IPS-15b (cell line): Measurements from ENCODE around the gene NUP37.
"Not testable (repeated sequence)": the region's sequence is repeated elsewhere in the genome, so short reads cannot be mapped to it uniquely, and the experiment has no call there.

Experiments used
- H3K27me3 ChIP-seq: one replicate; pipeline ENCODE4 v1.6.1; 2013; ENCODE audit warnings: low read length; ENCODE audit not compliant: control insufficient read depth, insufficient read depth
- H3K36me3 ChIP-seq: one replicate; pipeline ENCODE4 v1.6.1; 2013; ENCODE audit warnings: low read length; ENCODE audit not compliant: control insufficient read depth, insufficient read depth
- H3K4me1 ChIP-seq: one replicate; pipeline ENCODE4 v1.6.1; 2013; ENCODE audit warnings: mild to moderate bottlenecking, low read length; ENCODE audit not compliant: control insufficient read depth, insufficient read depth
- H3K4me3 ChIP-seq: one replicate; pipeline ENCODE4 v1.5.1; 2013; ENCODE audit warnings: low read depth, low read length
- H3K9ac ChIP-seq: one replicate; pipeline ENCODE4 v1.6.1; 2013; ENCODE audit warnings: low read depth, mild to moderate bottlenecking, low read length
- H3K9me3 ChIP-seq: one replicate; pipeline ENCODE4 v1.6.1; 2013; ENCODE audit warnings: mild to moderate bottlenecking, low read length; ENCODE audit not compliant: control insufficient read depth, insufficient read depth

NUP37 gene

GRCh38 chr12:102080842-102081241 lies 39.1 kb downstream of the NUP37 start:
- H3K36me3 ChIP-seq, result peaks cover 7% of the 10 kb centered on the region
- H3K9me3 ChIP-seq, result no peaks in the 10 kb centered on the region
- no peak overlapping the region for H3K9ac ChIP-seq
- no peak overlapping the region for H3K4me3 ChIP-seq
- no peaks in the 10 kb centered on the region for H3K4me1 ChIP-seq
- H3K27me3 ChIP-seq, result no peaks in the 10 kb centered on the region

GRCh38 chr12:102072092-102072491 lies 47.8 kb downstream of the NUP37 start:
- not testable (repeated sequence) for H3K9me3 ChIP-seq, H3K4me1 ChIP-seq, H3K36me3 ChIP-seq, H3K9ac ChIP-seq, H3K27me3 ChIP-seq, H3K4me3 ChIP-seq

- no peak overlapping the region for H3K4me3 ChIP-seq
- no peaks in the 10 kb centered on the region for H3K4me1 ChIP-seq
- no peak overlapping the region for H3K9ac ChIP-seq
- H3K27me3 ChIP-seq, result no peaks in the 10 kb centered on the region
- H3K36me3 ChIP-seq, result no peaks in the 10 kb centered on the region
- no peaks in the 10 kb centered on the region for H3K9me3 ChIP-seq
Measured at GRCh38 chr12:102069707-102070106, 50.2 kb downstream of the NUP37 start.

- Histone ChIP-seq H3K4me1 (no peaks in the 10 kb centered on the region), H3K9me3 (no peaks in the 10 kb centered on the region), H3K9ac (no peak overlapping the region), H3K4me3 (no peak overlapping the region), H3K36me3 (no peaks in the 10 kb centered on the region), H3K27me3 (no peaks in the 10 kb centered on the region)
Measured at GRCh38 chr12:102067574-102068258, 52.2 kb downstream of the NUP37 start.

- no peaks in the 10 kb centered on the region for H3K4me1 ChIP-seq
- H3K27me3 ChIP-seq, result no peaks in the 10 kb centered on the region
- no peak overlapping the region for H3K9ac ChIP-seq
- no peak overlapping the region for H3K4me3 ChIP-seq
- H3K36me3 ChIP-seq, result no peaks in the 10 kb centered on the region
- H3K9me3 ChIP-seq, result no peaks in the 10 kb centered on the region
Measured at GRCh38 chr12:102064476-102064875, 55.4 kb downstream of the NUP37 start.

- Histone ChIP-seq H3K4me3 (no peak overlapping the region), H3K9me3 (no peaks in the 10 kb centered on the region), H3K36me3 (no peaks in the 10 kb centered on the region), H3K4me1 (no peaks in the 10 kb centered on the region), H3K9ac (no peak overlapping the region), H3K27me3 (no peaks in the 10 kb centered on the region)
Measured at GRCh38 chr12:102063069-102063468, 56.8 kb downstream of the NUP37 start.

- Histone ChIP-seq H3K9ac (no peak overlapping the region), H3K36me3 (no peaks in the 10 kb centered on the region), H3K9me3 (no peaks in the 10 kb centered on the region), H3K4me3 (peak overlapping the region; percentile 95), H3K27me3 (no peaks in the 10 kb centered on the region), H3K4me1 (no peaks in the 10 kb centered on the region)
Measured at GRCh38 chr12:102062419-102062806, 57.5 kb downstream of the NUP37 start.

GRCh38 chr12:102061560-102062418 lies 58.1 kb downstream of the NUP37 start, which contains the start of gene WASHC3:
WASHC3 (minus strand) TSS chr12:102061991; CDS start chr12:102061962, 29 bp downstream.
- H3K36me3 ChIP-seq, result no peaks in the 10 kb centered on the region
- H3K9ac ChIP-seq, result peak within 1 kb of the TSS; percentile 81
- no peaks in the 10 kb centered on the region for H3K9me3 ChIP-seq
- peak within 1 kb of the TSS; percentile 95 for H3K4me3 ChIP-seq
- H3K4me1 ChIP-seq, result no peaks in the 10 kb centered on the region
- no peaks in the 10 kb centered on the region for H3K27me3 ChIP-seq

GRCh38 chr12:102061096-102061559 lies 58.8 kb downstream of the NUP37 start:
- Histone ChIP-seq H3K9ac (peak overlapping the region; percentile 81), H3K4me1 (no peaks in the 10 kb centered on the region), H3K36me3 (no peaks in the 10 kb centered on the region), H3K27me3 (no peaks in the 10 kb centered on the region), H3K4me3 (peak overlapping the region; percentile 95), H3K9me3 (no peaks in the 10 kb centered on the region)

- Histone ChIP-seq H3K9me3 (no peaks in the 10 kb centered on the region), H3K27me3 (no peaks in the 10 kb centered on the region), H3K4me3 (no peak overlapping the region), H3K4me1 (no peaks in the 10 kb centered on the region), H3K36me3 (no peaks in the 10 kb centered on the region), H3K9ac (no peak overlapping the region)
Measured at GRCh38 chr12:102059343-102059742, 60.6 kb downstream of the NUP37 start.

GRCh38 chr12:102054345-102054744 lies 65.6 kb downstream of the NUP37 start:
- Histone ChIP-seq H3K9ac (no peak overlapping the region), H3K36me3 (no peaks in the 10 kb centered on the region), H3K4me3 (no peak overlapping the region), H3K4me1 (no peaks in the 10 kb centered on the region), H3K27me3 (no peaks in the 10 kb centered on the region), H3K9me3 (no peaks in the 10 kb centered on the region)

GRCh38 chr12:102053062-102053349 lies 66.9 kb downstream of the NUP37 start:
- no peaks in the 10 kb centered on the region for H3K9me3 ChIP-seq
- no peaks in the 10 kb centered on the region for H3K36me3 ChIP-seq
- H3K9ac ChIP-seq, result no peak overlapping the region
- no peak overlapping the region for H3K4me3 ChIP-seq
- H3K27me3 ChIP-seq, result no peaks in the 10 kb centered on the region
- H3K4me1 ChIP-seq, result no peaks in the 10 kb centered on the region
